Esophagus squamous epithelium (tissue), 5 donors: Measurements from ENCODE around the gene EIF3B. TPM values are rescaled to one million over a fixed set of nuclear protein-coding genes. Genes with fewer than 3 reads are reported as not detected.
"Not testable (repeated sequence)": the region's sequence is repeated elsewhere in the genome, so short reads cannot be mapped to it uniquely, and the experiment has no call there.

Source experiments
- DNase-seq: peaks from one replicate; lab custom pipeline; 2025; lab: John Stamatoyannopoulos, UW
- H3K27ac ChIP-seq, 4 donors: fragments of 200-600 bp; sonication (generic); one replicate each; pipeline ENCODE4 v1.5.1; 2016 to 2019; ENCODE audit warnings: mild to moderate bottlenecking in 1 of 4
- H3K27me3 ChIP-seq, 4 donors: fragments of 200-600 bp; sonication (generic); 1 replicate in 3 of 4; 2 replicates in 1 of 4; pipeline versions ENCODE4 v1.5.1 to v1.6.0; 2017 to 2021; ENCODE audit warnings: antibody characterized with exemption in 1 of 4
- H3K36me3 ChIP-seq, 3 donors: fragments of 200-600 bp; sonication (generic); one replicate each; pipeline ENCODE4 v1.5.1; 2016 to 2019
- H3K4me1 ChIP-seq, 3 donors: fragments of 200-600 bp; sonication (generic); one replicate each; pipeline ENCODE4 v1.5.1; 2017 to 2019
- H3K4me3 ChIP-seq, 4 donors: fragments of 200-600 bp; sonication (generic); 1 replicate in 3 of 4; 2 replicates in 1 of 4; pipeline ENCODE4 v1.5.1; 2016 to 2019; ENCODE audit warnings: mild to moderate bottlenecking in 2 of 4, moderate library complexity in 1 of 4
- H3K9me3 ChIP-seq, 3 donors: fragments of 200-600 bp; sonication (generic); one replicate each; pipeline ENCODE4 v1.5.1; 2016 to 2019
- CTCF ChIP-seq, 6 experiments: fragments of 450-650 bp in 4 of 6; fragments of 200-600 bp in 2 of 6; sonication (generic) in 2 of 6; IDR thresholded peaks; one replicate each; pipeline ENCODE4 v1.5.1; 2016 to 2019; ENCODE audit warnings: antibody characterized with exemption in 6 of 6, mild to moderate bottlenecking in 4 of 6, moderate library complexity in 4 of 6
- POLR2A ChIP-seq, 4 donors: fragments of 450-650 bp; IDR thresholded peaks; one replicate each; pipeline ENCODE4 v1.6.1; 2017; ENCODE audit warnings: antibody characterized with exemption in 4 of 4, mild to moderate bottlenecking in 4 of 4, moderate library complexity in 3 of 4
- WGBS, 2 donors: methylation state at CpG; one replicate each; pipeline ENCODE4 v1.1.5; 2018; 5-methylcytosine and 5-hydroxymethylcytosine counted together
- intact Hi-C: fragments of 100-400 bp; cut with DNase I; formaldehyde crosslinking; loops from one replicate; pipeline ENCODE4 v1.15.0; 2022
- total RNA-seq, 4 donors: library from RNA; depleted of rRNA; stranded (reverse); fragments of >200 nt; gene quantifications; one replicate each; pipeline ENCODE4 v1.1.0, GENCODE V29; 2016
- donor health status: DM: yes; HTN: yes; CAD: no.

EIF3B gene
- total RNA-seq, 4 donors from 2014 or later = 127 to 155 (median 136) TPM

GRCh38 chr7:2330493-2330892 is 24.1 kb upstream of the EIF3B start:
- DNase-seq = no peak
- Histone ChIP-seq H3K27ac (no peak overlapping the region), H3K4me3 (no peak overlapping the region), H3K4me1 (peaks cover 0 to under 1% (median 0%) of the 10 kb centered on the region in 3 donors), H3K36me3 (no peaks in the 10 kb centered on the region), H3K27me3 (no peaks in the 10 kb centered on the region), H3K9me3 (no peaks in the 10 kb centered on the region)
- 95% methylated on average over 2 of the region's 2 CpGs; no CpG with 5 or more reads in 1 of the 2 donors for WGBS, 2 donors
- TF ChIP-seq POLR2A (IDR thresholded peaks at IDR 0.05) (no peak), CTCF (IDR thresholded peaks at IDR 0.05) (no peak)
- intact Hi-C loops = no loop called here

DNA sequence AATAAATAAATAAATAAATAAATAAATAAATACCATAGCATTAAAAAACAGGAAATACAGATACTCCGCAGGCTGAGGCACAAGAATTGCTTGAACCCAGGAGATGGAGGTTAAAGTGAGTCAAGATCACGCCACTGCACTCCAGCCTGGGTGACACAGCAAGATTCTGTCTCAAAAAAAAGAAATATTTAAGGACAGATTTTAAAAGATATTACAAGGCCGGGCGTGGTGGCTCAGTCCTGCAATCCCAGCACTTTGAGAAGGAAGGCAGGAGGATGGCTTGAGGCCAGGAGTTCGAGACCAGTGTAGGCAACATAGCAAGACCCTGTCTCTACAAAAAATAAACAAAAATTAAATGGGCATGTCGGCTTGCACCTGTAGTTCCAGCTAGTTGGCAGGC is 22.9 kb upstream of the EIF3B start:
- 90 to 91% methylated on average over 6 of the region's 6 CpGs for WGBS, 2 donors
- TF ChIP-seq CTCF (IDR thresholded peaks at IDR 0.05) (no peak), POLR2A (IDR thresholded peaks at IDR 0.05) (no peak)
- Histone ChIP-seq H3K4me1 (no peaks in the 10 kb centered on the region), H3K9me3 (no peaks in the 10 kb centered on the region), H3K4me3 (no peak overlapping the region), H3K36me3 (peaks cover 0 to 9% (median 0%) of the 10 kb centered on the region in 3 donors), H3K27ac (no peak overlapping the region), H3K27me3 (no peaks in the 10 kb centered on the region)
- no peak for DNase-seq
- intact Hi-C loops = no loop called here

DNA sequence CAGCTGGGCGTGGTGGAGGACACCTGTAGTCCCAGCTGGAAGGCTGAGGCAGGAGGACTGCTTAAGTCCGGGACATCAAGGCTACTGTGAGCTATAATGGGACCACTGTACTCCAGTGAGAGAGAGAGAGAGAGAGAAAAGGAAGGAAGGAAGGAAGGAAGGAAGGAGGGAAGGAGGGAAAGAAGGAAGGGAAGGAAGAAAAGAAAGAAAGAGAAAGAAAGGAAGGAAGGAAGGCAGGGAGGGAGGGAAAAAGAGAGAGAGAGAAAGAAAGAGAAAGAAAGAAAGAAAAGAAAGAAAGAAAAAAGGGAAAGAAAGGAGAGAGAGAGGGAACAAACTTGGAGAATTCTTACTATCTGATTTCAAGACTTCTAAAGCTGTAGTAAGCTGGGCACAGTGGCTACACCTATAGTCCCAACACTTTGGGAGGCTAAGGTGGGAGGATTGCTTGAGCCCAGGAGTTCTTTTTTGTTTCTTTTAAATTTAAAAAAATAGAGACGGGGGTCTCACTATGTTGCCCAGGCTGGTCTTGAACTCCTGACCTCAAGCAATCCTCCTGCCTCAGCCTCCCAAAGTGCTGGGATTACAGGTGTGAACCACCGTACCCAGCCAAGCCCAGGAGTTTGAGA is 21.9 kb upstream of the EIF3B start:
- H3K27me3 ChIP-seq, DNase-seq, H3K4me3 ChIP-seq, H3K9me3 ChIP-seq, intact Hi-C loops, H3K27ac ChIP-seq, H3K4me1 ChIP-seq: not testable (repeated sequence)
- H3K36me3 ChIP-seq = peaks cover 0 to 12% (median 0%) of the 10 kb centered on the region in 3 donors
- WGBS, 2 donors = 82 to 90% methylated on average over 3 to 4 of the region's 4 CpGs

- no peaks in the 10 kb centered on the region for H3K9me3 ChIP-seq
- TF ChIP-seq CTCF (IDR thresholded peaks at IDR 0.05) (no peak), POLR2A (IDR thresholded peaks at IDR 0.05) (no peak)
- WGBS, 2 donors = 80 to 86% methylated on average over 16 to 20 of the region's 20 CpGs
- H3K36me3 ChIP-seq = peaks cover 0 to 12% (median 0%) of the 10 kb centered on the region in 3 donors
- no peaks in the 10 kb centered on the region for H3K27me3 ChIP-seq
- H3K4me3 ChIP-seq = no peak overlapping the region
- intact Hi-C loops = no loop called here
- H3K27ac ChIP-seq = no peak overlapping the region
- H3K4me1 ChIP-seq = no peaks in the 10 kb centered on the region
- DNase-seq = no peak
These were observed 17.9 kb upstream of the EIF3B start for GRCh38 chr7:2336626-2337299.

GRCh38 chr7:2347351-2348063 is 7.1 kb upstream of the EIF3B start:
- DNase-seq, H3K4me3 ChIP-seq, intact Hi-C loops, H3K9me3 ChIP-seq, H3K36me3 ChIP-seq, H3K27me3 ChIP-seq, H3K4me1 ChIP-seq: not testable (repeated sequence)
- 69 to 89% methylated on average over 9 to 15 of the region's 15 CpGs for WGBS, 2 donors
- peak overlapping the region in 1 of 4 donors; percentile 42 for H3K27ac ChIP-seq

- Histone ChIP-seq H3K4me3 (no peak overlapping the region), H3K9me3 (no peaks in the 10 kb centered on the region), H3K27me3 (no peaks in the 10 kb centered on the region), H3K27ac (no peak overlapping the region), H3K4me1 (peaks cover 5 to 14% (median 7%) of the 10 kb centered on the region in 3 donors), H3K36me3 (no peaks in the 10 kb centered on the region)
- WGBS, 2 donors = 86% methylated on average over 5 to 7 of the region's 9 CpGs
- TF ChIP-seq POLR2A (IDR thresholded peaks at IDR 0.05) (no peak), CTCF (IDR thresholded peaks at IDR 0.05) (no peak)
- no peak for DNase-seq
- intact Hi-C loops = loop anchor here (10.0 kb wide), 1 partner anchor 105 kb away; the partner anchor contains the start of genes MRM2 and NUDT1
These were observed 4.6 kb upstream of the EIF3B start for GRCh38 chr7:2350055-2350454.
